ENCODE measurements around the gene DYNLRB1.

Gene DYNLRB1

GRCh38 chr20:34578025-34578424 lies 61.8 kb downstream of the DYNLRB1 start:
- H3K4me1 Mint-ChIP-seq (ENCODE audit: low read depth): peaks cover 10% of the 10 kb centered on the region
- H3K36me3 Mint-ChIP-seq (ENCODE audit: low read depth): peaks cover 49% of the 10 kb centered on the region
- no peak overlapping the region for H3K4me3 Mint-ChIP-seq
- H3K27ac Mint-ChIP-seq: no peak overlapping the region
- intact Hi-C loops (cut with micrococcal nuclease): no loop called here
- H3K9me3 Mint-ChIP-seq: no peaks in the 10 kb centered on the region
- H3K27me3 Mint-ChIP-seq: no peaks in the 10 kb centered on the region

- peaks cover 10% of the 10 kb centered on the region for H3K4me1 Mint-ChIP-seq (ENCODE audit: low read depth)
- H3K27me3 Mint-ChIP-seq: no peaks in the 10 kb centered on the region
- H3K4me3 Mint-ChIP-seq: no peak overlapping the region
- no peak overlapping the region for H3K27ac Mint-ChIP-seq
- H3K36me3 Mint-ChIP-seq (ENCODE audit: low read depth): peaks cover 49% of the 10 kb centered on the region
- intact Hi-C loops (cut with micrococcal nuclease): no loop called here
- H3K9me3 Mint-ChIP-seq: no peaks in the 10 kb centered on the region
These were observed 62.3 kb downstream of the DYNLRB1 start for GRCh38 chr20:34578521-34578920.

GRCh38 chr20:34579191-34579978 lies 63.2 kb downstream of the DYNLRB1 start:
- no peaks in the 10 kb centered on the region for H3K27me3 Mint-ChIP-seq
- H3K4me3 Mint-ChIP-seq: no peak overlapping the region
- intact Hi-C loops (cut with micrococcal nuclease): no loop called here
- H3K27ac Mint-ChIP-seq: no peak overlapping the region
- peaks cover 47% of the 10 kb centered on the region for H3K36me3 Mint-ChIP-seq (ENCODE audit: low read depth)
- H3K9me3 Mint-ChIP-seq: no peaks in the 10 kb centered on the region
- H3K4me1 Mint-ChIP-seq (ENCODE audit: low read depth): peaks cover 10% of the 10 kb centered on the region

GRCh38 chr20:34579979-34580940 lies 64.0 kb downstream of the DYNLRB1 start:
- Mint-ChIP-seq H3K27ac (no peak overlapping the region), H3K4me1 (ENCODE audit: low read depth) (peaks cover 10% of the 10 kb centered on the region), H3K36me3 (ENCODE audit: low read depth) (peaks cover 47% of the 10 kb centered on the region), H3K27me3 (no peaks in the 10 kb centered on the region), H3K4me3 (no peak overlapping the region), H3K9me3 (no peaks in the 10 kb centered on the region)
- intact Hi-C loops (cut with micrococcal nuclease): no loop called here

- H3K4me1 Mint-ChIP-seq (ENCODE audit: low read depth): peaks cover 10% of the 10 kb centered on the region
- peaks cover 45% of the 10 kb centered on the region for H3K36me3 Mint-ChIP-seq (ENCODE audit: low read depth)
- intact Hi-C loops (cut with micrococcal nuclease): no loop called here
- no peak overlapping the region for H3K4me3 Mint-ChIP-seq
- no peak overlapping the region for H3K27ac Mint-ChIP-seq
- no peaks in the 10 kb centered on the region for H3K9me3 Mint-ChIP-seq
- no peaks in the 10 kb centered on the region for H3K27me3 Mint-ChIP-seq
These were observed 65.3 kb downstream of the DYNLRB1 start for GRCh38 chr20:34581341-34582184.

GRCh38 chr20:34582221-34582620 lies 66.0 kb downstream of the DYNLRB1 start:
- H3K36me3 Mint-ChIP-seq (ENCODE audit: low read depth): peaks cover 49% of the 10 kb centered on the region
- H3K27ac Mint-ChIP-seq: peak overlapping the region; percentile 52
- H3K9me3 Mint-ChIP-seq: no peaks in the 10 kb centered on the region
- intact Hi-C loops (cut with micrococcal nuclease): no loop called here
- peaks cover 10% of the 10 kb centered on the region for H3K4me1 Mint-ChIP-seq (ENCODE audit: low read depth)
- no peaks in the 10 kb centered on the region for H3K27me3 Mint-ChIP-seq
- H3K4me3 Mint-ChIP-seq: no peak overlapping the region

GRCh38 chr20:34582911-34583310 lies 66.7 kb downstream of the DYNLRB1 start:
- Mint-ChIP-seq H3K27me3 (no peaks in the 10 kb centered on the region), H3K4me3 (no peak overlapping the region), H3K27ac (peak overlapping the region; percentile 52), H3K4me1 (ENCODE audit: low read depth) (peaks cover 10% of the 10 kb centered on the region), H3K36me3 (ENCODE audit: low read depth) (peaks cover 56% of the 10 kb centered on the region), H3K9me3 (no peaks in the 10 kb centered on the region)
- intact Hi-C loops (cut with micrococcal nuclease): no loop called here

GRCh38 chr20:34583544-34583943 lies 67.3 kb downstream of the DYNLRB1 start:
- Mint-ChIP-seq H3K27me3 (no peaks in the 10 kb centered on the region), H3K4me3 (no peak overlapping the region)
- intact Hi-C loops (cut with micrococcal nuclease): no loop called here

GRCh38 chr20:34585019-34585418 lies 68.8 kb downstream of the DYNLRB1 start:
- H3K4me1 Mint-ChIP-seq (ENCODE audit: low read depth): peaks cover 8% of the 10 kb centered on the region
- intact Hi-C loops (cut with micrococcal nuclease): no loop called here
- no peaks in the 10 kb centered on the region for H3K27me3 Mint-ChIP-seq
- peaks cover 54% of the 10 kb centered on the region for H3K36me3 Mint-ChIP-seq (ENCODE audit: low read depth)
- no peak overlapping the region for H3K4me3 Mint-ChIP-seq
- no peak overlapping the region for H3K27ac Mint-ChIP-seq
- no peaks in the 10 kb centered on the region for H3K9me3 Mint-ChIP-seq

More at GRCh38 chr20:34583544-34583943, 67.3 kb downstream of the DYNLRB1 start:
- Mint-ChIP-seq H3K9me3 (no peaks in the 10 kb centered on the region), H3K4me1 (ENCODE audit: low read depth) (peaks cover 10% of the 10 kb centered on the region), H3K27ac (no peak overlapping the region), H3K36me3 (ENCODE audit: low read depth) (peaks cover 61% of the 10 kb centered on the region)

- Mint-ChIP-seq H3K4me1 (ENCODE audit: low read depth) (no peaks in the 10 kb centered on the region), H3K36me3 (ENCODE audit: low read depth) (peaks cover 42% of the 10 kb centered on the region), H3K27ac (no peak overlapping the region), H3K9me3 (no peaks in the 10 kb centered on the region), H3K4me3 (no peak overlapping the region), H3K27me3 (no peaks in the 10 kb centered on the region)
- intact Hi-C loops (cut with micrococcal nuclease): no loop called here
These were observed 70.4 kb downstream of the DYNLRB1 start for GRCh38 chr20:34586488-34587163.
